ENCODE results near the gene SAG.

Gene SAG

DNA sequence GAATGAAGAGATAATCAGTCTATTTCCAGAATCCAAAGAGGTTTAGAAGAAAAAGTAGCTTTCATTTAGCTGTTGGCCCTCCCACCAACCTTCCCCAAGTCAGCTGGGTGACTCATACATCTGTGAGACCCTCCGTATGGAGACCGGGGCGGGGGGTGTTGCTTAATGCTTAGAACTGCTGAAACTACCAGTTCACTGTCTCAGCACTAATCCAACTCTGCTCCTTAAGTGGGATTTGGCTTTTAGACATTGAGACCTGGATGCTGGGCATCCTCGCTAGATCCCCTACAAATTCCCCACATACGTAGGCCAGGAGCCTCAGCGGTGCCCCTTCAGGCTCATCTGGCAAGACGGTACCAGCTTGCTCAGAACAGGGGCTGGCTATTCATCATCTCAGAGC is at the start of gene SAG:
TSS of gene SAG (plus strand) at position 252 of the 400 bp plus-strand sequence. CDS start 1,374 bp downstream, outside the sequence.
- no peak within 1 kb of the TSS for H3K27ac ChIP-seq
- TF ChIP-seq, protein P1, sequence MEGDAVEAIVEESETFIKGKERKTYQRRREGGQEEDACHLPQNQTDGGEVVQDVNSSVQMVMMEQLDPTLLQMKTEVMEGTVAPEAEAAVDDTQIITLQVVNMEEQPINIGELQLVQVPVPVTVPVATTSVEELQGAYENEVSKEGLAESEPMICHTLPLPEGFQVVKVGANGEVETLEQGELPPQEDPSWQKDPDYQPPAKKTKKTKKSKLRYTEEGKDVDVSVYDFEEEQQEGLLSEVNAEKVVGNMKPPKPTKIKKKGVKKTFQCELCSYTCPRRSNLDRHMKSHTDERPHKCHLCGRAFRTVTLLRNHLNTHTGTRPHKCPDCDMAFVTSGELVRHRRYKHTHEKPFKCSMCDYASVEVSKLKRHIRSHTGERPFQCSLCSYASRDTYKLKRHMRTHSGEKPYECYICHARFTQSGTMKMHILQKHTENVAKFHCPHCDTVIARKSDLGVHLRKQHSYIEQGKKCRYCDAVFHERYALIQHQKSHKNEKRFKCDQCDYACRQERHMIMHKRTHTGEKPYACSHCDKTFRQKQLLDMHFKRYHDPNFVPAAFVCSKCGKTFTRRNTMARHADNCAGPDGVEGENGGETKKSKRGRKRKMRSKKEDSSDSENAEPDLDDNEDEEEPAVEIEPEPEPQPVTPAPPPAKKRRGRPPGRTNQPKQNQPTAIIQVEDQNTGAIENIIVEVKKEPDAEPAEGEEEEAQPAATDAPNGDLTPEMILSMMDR (conservative IDR thresholded peaks at IDR 0.05) = no peak

DNA sequence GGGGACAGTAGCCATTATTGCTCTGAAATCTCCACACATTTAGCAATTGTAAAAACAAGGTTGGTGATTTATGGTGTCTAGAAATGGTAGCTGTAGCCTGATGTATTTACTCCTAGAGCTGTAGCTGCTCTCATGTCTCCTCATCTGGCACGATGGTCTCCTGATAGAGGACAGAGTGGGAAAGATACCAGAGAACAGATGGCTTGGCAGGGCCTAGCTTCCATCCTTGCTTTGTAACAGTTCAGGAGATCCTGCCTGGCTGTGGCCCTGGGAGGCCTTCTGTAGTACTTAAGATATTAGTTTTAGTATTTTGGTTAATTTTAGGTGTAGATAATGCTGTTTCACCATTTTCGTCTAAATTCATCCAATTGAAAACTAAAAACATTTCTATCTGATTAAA is 49.4 kb upstream of the SAG start:
- no peak overlapping the region for H3K27ac ChIP-seq
- TF ChIP-seq, protein P1 (conservative IDR thresholded peaks at IDR 0.05) = no peak

DNA sequence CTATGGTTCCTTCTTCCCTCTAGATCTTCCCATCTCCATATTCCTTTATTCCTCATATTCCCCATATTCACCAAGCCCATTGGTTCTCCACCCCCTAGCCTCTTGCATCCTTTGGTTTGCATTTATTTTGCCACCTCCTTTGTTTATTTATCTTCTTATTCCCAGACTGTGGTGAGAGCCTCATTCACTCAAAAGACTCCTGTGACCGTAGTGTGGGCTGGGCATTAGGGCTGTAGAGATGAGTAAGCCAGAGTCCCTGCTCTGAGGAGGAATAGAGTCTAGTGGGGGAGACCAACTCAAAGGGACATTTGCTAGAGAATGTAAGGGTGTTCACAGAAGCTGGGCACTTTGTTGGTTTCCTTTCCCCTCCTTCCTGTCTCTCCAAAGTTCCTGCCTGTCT is 47.9 kb upstream of the SAG start:
- no peak overlapping the region for H3K27ac ChIP-seq
- TF ChIP-seq, protein P1 (conservative IDR thresholded peaks at IDR 0.05) = no peak

DNA sequence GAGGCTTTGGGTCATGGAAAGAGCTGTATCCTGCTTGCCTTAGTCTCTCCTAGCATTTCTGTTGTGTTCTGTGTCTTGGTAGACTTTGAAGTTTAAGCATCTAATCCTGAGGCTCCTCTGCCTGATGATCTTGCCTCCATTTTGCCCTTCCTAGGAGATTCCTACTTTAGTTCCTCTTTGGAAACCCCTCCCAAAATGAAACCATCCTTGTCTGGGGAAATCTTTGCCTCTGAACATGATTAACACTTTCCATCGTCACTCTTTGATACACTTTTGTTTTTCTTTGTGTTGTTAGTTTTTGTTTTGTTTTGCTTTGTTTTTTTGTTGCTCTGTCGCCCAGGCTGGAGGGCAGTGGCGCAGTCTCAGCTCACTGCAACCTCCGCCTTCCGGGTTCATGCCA is 47.0 kb upstream of the SAG start:
- H3K27ac ChIP-seq = no peak overlapping the region
- TF ChIP-seq, protein P1 (conservative IDR thresholded peaks at IDR 0.05) = no peak

DNA sequence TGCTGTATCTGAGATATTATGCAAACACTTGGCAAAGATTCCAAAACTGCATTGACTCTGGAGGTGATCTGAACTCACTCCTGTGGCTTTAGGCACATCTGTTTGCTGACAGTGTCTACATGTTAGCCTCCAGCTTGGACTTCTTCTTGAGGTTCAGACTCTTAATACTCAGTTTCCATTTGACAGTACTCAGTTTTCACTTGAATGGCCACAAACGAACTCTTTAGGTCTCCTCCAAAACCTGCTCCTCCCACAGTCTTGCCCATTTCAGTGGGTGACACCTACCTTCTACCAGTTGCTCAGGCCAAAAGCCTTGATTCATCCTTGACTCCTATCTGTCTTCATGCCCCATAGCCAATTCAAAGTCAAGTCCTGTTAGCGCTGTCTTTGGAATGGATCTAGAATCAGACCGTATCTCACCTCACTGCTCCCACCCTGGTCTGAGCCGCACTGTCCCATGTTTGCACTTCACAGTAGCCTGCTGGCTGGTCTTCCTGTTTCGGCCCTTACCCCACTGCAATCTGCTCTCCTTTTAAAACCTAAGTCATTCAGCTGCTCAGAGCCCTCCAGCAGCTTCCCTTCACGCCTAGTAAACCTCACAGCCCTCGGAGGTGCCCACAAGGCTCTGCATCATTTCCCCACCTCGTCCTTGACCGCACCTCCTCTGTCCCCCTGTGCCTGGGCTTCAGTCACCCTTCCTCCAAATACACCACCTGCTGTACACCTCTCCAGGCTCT is 45.6 kb upstream of the SAG start:
- TF ChIP-seq, protein P1 (conservative IDR thresholded peaks at IDR 0.05) = no peak
- no peak overlapping the region for H3K27ac ChIP-seq

DNA sequence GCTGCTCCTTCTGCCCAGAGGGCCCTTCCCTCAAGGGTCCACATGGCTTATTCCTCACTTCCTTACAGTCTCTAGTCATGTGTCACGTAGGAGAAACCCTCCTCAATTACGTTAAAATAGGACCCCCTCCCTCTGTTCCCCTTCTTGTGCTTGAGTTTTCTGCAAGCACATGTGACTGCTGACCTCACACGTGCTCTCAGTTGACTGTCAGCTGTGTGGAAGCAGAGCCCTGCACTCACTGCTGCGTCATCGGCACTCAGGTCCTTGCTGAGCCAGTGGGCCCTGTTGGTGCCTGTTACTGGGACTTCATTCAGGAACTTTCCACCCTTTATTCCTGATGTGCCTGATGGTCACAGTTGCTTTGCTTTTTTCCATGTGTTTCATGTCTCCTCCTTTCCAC is 45.1 kb upstream of the SAG start:
- no peak overlapping the region for H3K27ac ChIP-seq
- TF ChIP-seq, protein P1 (conservative IDR thresholded peaks at IDR 0.05) = no peak

DNA sequence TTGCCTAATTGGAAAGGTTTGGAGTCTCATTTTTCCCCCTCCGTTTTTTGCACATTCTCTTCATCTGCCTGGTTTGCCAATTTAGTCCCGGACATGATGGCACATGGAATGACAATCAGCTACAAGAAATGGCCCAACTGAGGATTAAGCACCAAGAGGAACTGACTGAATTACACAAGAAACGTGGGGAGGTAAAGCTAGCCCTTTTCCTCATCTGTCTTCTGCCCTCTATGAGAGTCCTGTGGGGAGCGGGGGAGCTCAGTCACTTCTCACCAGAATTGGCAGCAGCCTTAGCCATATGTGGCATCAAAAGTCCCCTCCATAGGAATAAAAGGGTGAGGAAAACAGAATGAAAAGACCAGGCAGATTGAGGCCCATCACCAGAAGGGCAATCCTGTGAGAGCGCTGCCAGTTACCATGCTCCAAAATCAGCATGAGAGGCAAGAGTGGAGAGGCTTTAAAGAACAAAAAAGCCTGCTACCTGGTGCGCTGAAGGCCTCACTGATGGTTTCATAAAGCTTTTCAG is 44.5 kb upstream of the SAG start:
- TF ChIP-seq, protein P1 (conservative IDR thresholded peaks at IDR 0.05) = no peak
- H3K27ac ChIP-seq = no peak overlapping the region

Measured in VCaP (cell line).